Heart left ventricle (tissue), 16 donors: ENCODE data around the gene TULP4. TPM values are rescaled to one million over a fixed set of nuclear protein-coding genes. Genes with fewer than 3 reads are reported as not detected.
"Not testable (repeated sequence)": the region's sequence is repeated elsewhere in the genome, so short reads cannot be mapped to it uniquely, and the experiment has no call there.

Source experiments
- ATAC-seq, 4 donors: fragments of 200-7000 bp; cut with Tn5 transposase; one replicate each; pipeline ENCODE4 v1.9.1; 2020 to 2022; ENCODE audit warnings: moderate library complexity in 4 of 4, mild to moderate bottlenecking in 3 of 4, moderate number of reproducible peaks in 1 of 4
- DNase-seq, 5 donors: peaks; one replicate each; pipeline ENCODE4 v3.0.0-alpha.2; 2020
- H3K27ac ChIP-seq, 12 donors: fragments of 200-600 bp; sonication (generic) in 4 of 12; one replicate each; pipeline versions ENCODE4 v1.5.0 to v1.8.0; 2016 to 2022; ENCODE audit warnings: mild to moderate bottlenecking in 2 of 12
- H3K27me3 ChIP-seq, 9 donors: fragments of 200-600 bp; sonication (generic) in 2 of 9; one replicate each; pipeline versions ENCODE4 v1.5.1 to v1.8.0; 2016 to 2022; ENCODE audit warnings: mild to moderate bottlenecking in 3 of 9
- H3K36me3 ChIP-seq, 9 donors: fragments of 200-600 bp; sonication (generic) in 2 of 9; one replicate each; pipeline versions ENCODE4 v1.5.0 to v1.8.0; 2018 to 2022; ENCODE audit warnings: mild to moderate bottlenecking in 2 of 9
- H3K4me1 ChIP-seq, 12 donors: fragments of 200-600 bp; sonication (generic) in 4 of 12; one replicate each; pipeline versions ENCODE4 v1.5.0 to v1.8.0; 2016 to 2022; ENCODE audit warnings: mild to moderate bottlenecking in 3 of 12
- H3K4me3 ChIP-seq, 12 donors: fragments of 200-600 bp; sonication (generic) in 4 of 12; one replicate each; pipeline versions ENCODE4 v1.5.0 to v1.8.0; 2017 to 2022; ENCODE audit warnings: mild to moderate bottlenecking in 9 of 12, moderate library complexity in 4 of 12
- H3K9me3 ChIP-seq, 12 donors: fragments of 200-600 bp; sonication (generic) in 4 of 12; one replicate each; pipeline versions ENCODE4 v1.5.0 to v1.8.0; 2016 to 2022; ENCODE audit warnings: mild to moderate bottlenecking in 1 of 12
- POLR2A ChIP-seq, 2 donors: fragments of 450-650 bp; IDR thresholded peaks; one replicate each; pipeline ENCODE4 v1.6.1; 2017; ENCODE audit warnings: antibody characterized with exemption in 2 of 2, mild to moderate bottlenecking in 2 of 2, moderate library complexity in 2 of 2
- WGBS, 4 donors: extraction: QIAGEN DNeasy Blood & Tissue Kit in 2 of 4; methylation state at CpG; one replicate each; pipeline versions ENCODE4 v1.1.5 to v1.1.7; 2013 to 2018; 5-methylcytosine and 5-hydroxymethylcytosine counted together
- intact Hi-C, 10 donors: fragments of 100-400 bp; cut with DNase I; formaldehyde crosslinking; loops; one replicate each; pipeline versions ENCODE4 v1.11.1 to v1.14.2; 2022
- polyA plus RNA-seq, 2 donors: library from polyadenylated mRNA; stranded (reverse); fragments of 200-250 nt; gene quantifications; one replicate each; pipeline ENCODE4 v1.2.3, GENCODE V29; 2013
- total RNA-seq, 9 donors: library from RNA; depleted of rRNA in 2 of 9; stranded (reverse); fragments of >200 nt in 2 of 9; fragmentation: NEBNext Ultra II Directional in 3 of 9; extraction: Animal tissue kit (Norgen Biotek cat#: 25700) in 3 of 9; gene quantifications; one replicate each; pipeline versions ENCODE4 v1.1.0 to v1.2.4, GENCODE V29; 2016 to 2023
- TF ChIP-seq, protein P1 (sequence below), 12 donors: fragments of 200-600 bp; sonication (generic) in 4 of 12; IDR thresholded peaks; one replicate each; pipeline versions ENCODE4 v1.5.0 to v1.8.0; 2018 to 2022; ENCODE audit warnings: antibody characterized with exemption in 12 of 12, mild to moderate bottlenecking in 5 of 12
- donor health status: ischemic (EF 13 %, LVEDD 7.1; RV severe dilation, severe dysfunction).
- donor health status: healthy with polysubstance abuse.
- donor health status: DM: no; HTN: yes; CAD: no.
- donor health status: DM: no; HTN: no; CAD: no.
- donor health status: ischemic (EF 25% LVEDD 6.9; RV normal size, moderate dysfunction).
- donor health status: ischemic (EF 25% LVEDD 5.7; RV mildly dilated, moderate dysfunction).
- donor health status: healthy.
- donor health status: DM: yes; HTN: yes; CAD: no.
- donor health status: ischemic (EF 35%, LVEDD 5.7; RV mildly dilated, moderate dysfunction).
- donor health status: nonischemic (EF 11% LVEDD 7.7; RV severe dilation, severe dysfunction).
- donor health status: DM: yes; HTN: yes; CAD: no.
- donor health status: PGD.
- donor health status: ischemic (EF 29% LVEDD 5.4; RV normal size, mild dysfunction).
- donor health status: nonischemic (EF 23%, LVEDD 6.1; RV moderate dilation, normal function).

TULP4 gene
- total and polyA plus RNA-seq, 11 donors, result 9.6 to 134 (median 93.0) TPM

DNA sequence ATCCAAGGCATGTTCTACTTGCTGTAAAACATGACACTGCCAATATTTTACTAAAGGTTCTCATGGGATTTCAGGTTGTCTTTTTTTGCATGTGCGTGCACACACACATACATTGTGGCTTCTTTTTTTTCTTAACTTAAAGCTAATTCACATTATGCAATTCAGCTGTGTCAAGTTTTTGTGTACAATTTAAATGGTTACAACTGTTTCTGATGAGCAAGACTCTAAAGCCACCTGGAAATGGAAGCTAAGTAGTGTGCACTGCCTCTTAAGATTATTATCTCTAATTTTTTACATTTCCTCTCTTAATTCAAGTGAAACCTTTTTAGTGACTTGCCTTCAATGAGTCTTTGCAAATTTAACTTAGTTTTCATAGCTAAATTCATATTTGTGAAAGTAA lies 75.3 kb downstream of the TULP4 start:
- no peak overlapping the region for H3K4me3 ChIP-seq
- no peaks in the 10 kb centered on the region for H3K9me3 ChIP-seq
- H3K36me3 ChIP-seq, result no peaks in the 10 kb centered on the region
- DNase-seq (no peak), ATAC-seq (no peak)
- no peak for TF ChIP-seq POLR2A (IDR thresholded peaks at IDR 0.05)
- TF ChIP-seq, protein P1, sequence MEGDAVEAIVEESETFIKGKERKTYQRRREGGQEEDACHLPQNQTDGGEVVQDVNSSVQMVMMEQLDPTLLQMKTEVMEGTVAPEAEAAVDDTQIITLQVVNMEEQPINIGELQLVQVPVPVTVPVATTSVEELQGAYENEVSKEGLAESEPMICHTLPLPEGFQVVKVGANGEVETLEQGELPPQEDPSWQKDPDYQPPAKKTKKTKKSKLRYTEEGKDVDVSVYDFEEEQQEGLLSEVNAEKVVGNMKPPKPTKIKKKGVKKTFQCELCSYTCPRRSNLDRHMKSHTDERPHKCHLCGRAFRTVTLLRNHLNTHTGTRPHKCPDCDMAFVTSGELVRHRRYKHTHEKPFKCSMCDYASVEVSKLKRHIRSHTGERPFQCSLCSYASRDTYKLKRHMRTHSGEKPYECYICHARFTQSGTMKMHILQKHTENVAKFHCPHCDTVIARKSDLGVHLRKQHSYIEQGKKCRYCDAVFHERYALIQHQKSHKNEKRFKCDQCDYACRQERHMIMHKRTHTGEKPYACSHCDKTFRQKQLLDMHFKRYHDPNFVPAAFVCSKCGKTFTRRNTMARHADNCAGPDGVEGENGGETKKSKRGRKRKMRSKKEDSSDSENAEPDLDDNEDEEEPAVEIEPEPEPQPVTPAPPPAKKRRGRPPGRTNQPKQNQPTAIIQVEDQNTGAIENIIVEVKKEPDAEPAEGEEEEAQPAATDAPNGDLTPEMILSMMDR (IDR thresholded peaks at IDR 0.05), result no peak
- H3K4me1 ChIP-seq, result no peaks in the 10 kb centered on the region
- H3K27me3 ChIP-seq, result no peaks in the 10 kb centered on the region
- intact Hi-C loops, result no loop called here
- no peak overlapping the region for H3K27ac ChIP-seq
- 89 to 100% (median 94%) methylated on average over 1 of the region's 1 CpG for WGBS, 4 donors

DNA sequence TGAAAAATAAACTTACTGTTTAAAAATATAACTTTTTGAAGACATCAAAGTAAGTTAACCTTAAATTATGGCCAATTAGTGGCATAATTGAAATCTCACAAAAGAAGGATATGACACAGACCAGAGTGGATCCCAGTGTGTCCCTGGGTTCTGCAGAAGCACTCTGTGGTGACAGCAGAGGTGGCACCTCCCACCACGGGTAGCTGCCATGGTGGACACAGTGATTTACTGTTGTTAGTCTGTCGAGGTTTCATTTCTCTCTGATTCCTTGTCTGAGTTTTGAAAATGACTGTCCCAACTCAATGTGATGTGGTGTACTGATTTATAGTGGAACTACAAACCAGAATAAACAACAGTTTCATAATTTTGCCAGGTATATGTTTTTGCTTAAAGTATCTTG lies 76.5 kb downstream of the TULP4 start:
- Histone ChIP-seq H3K27me3 (no peaks in the 10 kb centered on the region), H3K9me3 (peaks cover 0 to 5% (median 0%) of the 10 kb centered on the region in 12 donors), H3K36me3 (no peaks in the 10 kb centered on the region), H3K4me3 (no peak overlapping the region), H3K27ac (no peak overlapping the region), H3K4me1 (no peaks in the 10 kb centered on the region)
- intact Hi-C loops, result no loop called here
- TF ChIP-seq, protein P1 (IDR thresholded peaks at IDR 0.05), result no peak
- TF ChIP-seq POLR2A (IDR thresholded peaks at IDR 0.05), result no peak
- no peak for DNase-seq
- ATAC-seq, result no peak
- WGBS, 4 donors, result 36 to 62% (median 45%) methylated on average over 2 of the region's 2 CpGs

DNA sequence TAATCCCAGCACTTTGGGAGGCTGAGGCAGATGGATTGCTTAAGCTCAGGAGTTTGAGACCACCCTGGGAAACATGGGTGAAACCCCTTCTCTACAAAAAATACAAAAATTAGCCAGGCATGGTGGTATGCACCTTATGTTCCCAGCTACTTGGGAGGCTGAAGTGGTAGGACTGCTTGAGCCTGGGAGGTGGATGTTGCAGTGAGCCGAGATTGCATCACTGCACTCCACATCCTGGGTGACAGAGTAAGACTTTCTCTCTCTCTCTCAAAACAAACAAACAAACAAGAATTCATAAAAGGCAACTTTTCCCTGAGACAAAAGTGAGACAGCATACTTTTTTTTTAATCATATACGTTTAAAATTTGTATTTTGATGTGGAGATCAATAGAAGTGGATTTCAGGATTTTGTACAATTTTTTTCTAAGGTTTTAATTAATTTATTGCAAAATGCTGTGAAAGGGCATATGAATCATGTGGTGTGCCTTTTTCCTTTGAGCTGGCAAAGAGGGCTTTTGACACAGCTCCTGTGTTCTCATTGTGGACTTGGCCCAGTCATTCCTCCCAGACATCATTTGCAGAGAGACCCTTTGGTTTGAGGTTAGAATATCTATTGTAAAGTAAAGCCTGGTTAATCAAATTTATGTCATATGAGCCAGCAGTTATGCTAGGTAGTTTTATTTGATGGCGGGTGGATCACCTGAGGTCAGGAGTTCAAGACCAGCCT lies 77.1 kb downstream of the TULP4 start:
- ATAC-seq (no peak), DNase-seq (no peak)
- Histone ChIP-seq H3K36me3 (no peaks in the 10 kb centered on the region), H3K27ac (no peak overlapping the region), H3K4me1 (no peaks in the 10 kb centered on the region), H3K4me3 (no peak overlapping the region), H3K9me3 (peaks cover 0 to 7% (median 0%) of the 10 kb centered on the region in 12 donors), H3K27me3 (no peaks in the 10 kb centered on the region)
- intact Hi-C loops, result no loop called here
- WGBS, 4 donors, result 97 to 99% (median 98%) methylated on average over 3 of the region's 3 CpGs
- TF ChIP-seq POLR2A (IDR thresholded peaks at IDR 0.05), result no peak
- TF ChIP-seq, protein P1 (IDR thresholded peaks at IDR 0.05), result no peak

DNA sequence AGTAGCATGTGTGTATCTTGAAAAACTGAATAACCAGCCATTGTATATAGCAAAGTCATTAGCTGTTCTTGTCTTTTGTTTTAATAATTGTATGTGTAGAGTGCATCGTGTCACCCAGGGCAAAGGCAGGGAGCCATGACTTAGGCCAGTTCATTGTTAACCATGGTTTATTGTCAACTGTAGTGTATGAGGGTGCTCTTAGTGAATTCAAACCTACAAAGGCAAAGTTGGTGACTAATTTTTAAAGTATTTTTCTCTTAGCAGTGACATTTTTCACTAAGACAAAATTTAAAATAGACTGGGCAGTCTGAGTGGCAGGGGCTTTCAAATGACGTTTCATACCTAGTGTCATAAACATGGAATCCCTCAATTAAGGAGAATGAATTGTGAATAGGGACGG lies 79.0 kb downstream of the TULP4 start:
- WGBS, 4 donors, result 95 to 97% (median 97%) methylated on average over 3 of the region's 3 CpGs
- intact Hi-C loops, result no loop called here
- Histone ChIP-seq H3K27me3 (no peaks in the 10 kb centered on the region), H3K36me3 (no peaks in the 10 kb centered on the region), H3K4me1 (no peaks in the 10 kb centered on the region), H3K4me3 (no peak overlapping the region), H3K27ac (no peak overlapping the region), H3K9me3 (peaks cover 0 to 7% (median 0%) of the 10 kb centered on the region in 12 donors)
- ATAC-seq, result no peak
- no peak for DNase-seq
- TF ChIP-seq, protein P1 (IDR thresholded peaks at IDR 0.05), result no peak
- TF ChIP-seq POLR2A (IDR thresholded peaks at IDR 0.05), result no peak

DNA sequence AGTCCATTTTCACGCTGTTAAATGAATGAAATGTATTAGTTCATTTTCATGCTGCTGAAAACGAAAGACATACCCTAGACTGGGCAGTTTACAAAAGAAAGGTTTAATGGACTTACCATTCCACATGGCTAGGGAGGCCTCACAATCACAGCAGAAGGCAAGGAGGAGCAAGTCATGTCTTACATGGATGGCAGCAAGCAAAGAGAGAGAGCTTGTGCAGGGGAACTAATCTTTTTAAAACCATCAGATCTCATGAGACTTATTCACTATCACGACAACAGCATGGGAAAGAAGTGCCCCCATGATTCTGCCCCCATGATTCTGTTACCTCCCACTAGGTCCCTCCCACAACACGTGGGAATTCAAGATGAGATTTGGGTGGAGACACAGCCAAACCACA lies 79.7 kb downstream of the TULP4 start:
- 94 to 97% (median 96%) methylated on average over 4 of the region's 4 CpGs for WGBS, 4 donors
- H3K27me3 ChIP-seq, DNase-seq, H3K9me3 ChIP-seq, ATAC-seq, H3K4me1 ChIP-seq, H3K36me3 ChIP-seq, intact Hi-C loops, H3K27ac ChIP-seq, H3K4me3 ChIP-seq: not testable (repeated sequence)
